ENCODE results near the gene C4orf54.

Gene C4orf54

GRCh38 chr4:99657798-99658197 is at the start of gene C4orf54:
C4orf54 (minus strand) TSS chr4:99657828; CDS start chr4:99654648, 3,180 bp downstream.
- no peak for TF ChIP-seq CTCF (IDR thresholded peaks at IDR 0.05; ENCODE audit: low read depth, low read length)
- H3K4me3 ChIP-seq (ENCODE audit: low read depth, low read length) = no peak within 1 kb of the TSS

- no peak overlapping the region for H3K4me3 ChIP-seq (ENCODE audit: low read depth, low read length)
- no peak for TF ChIP-seq CTCF (IDR thresholded peaks at IDR 0.05; ENCODE audit: low read depth, low read length)
Observed at GRCh38 chr4:99705891-99706290, 48.3 kb upstream of the C4orf54 start.

- H3K4me3 ChIP-seq (ENCODE audit: low read depth, low read length) = no peak overlapping the region
- no peak for TF ChIP-seq CTCF (IDR thresholded peaks at IDR 0.05; ENCODE audit: low read depth, low read length)
Observed at GRCh38 chr4:99696801-99697200, 39.2 kb upstream of the C4orf54 start.

GRCh38 chr4:99693140-99693539 is 35.5 kb upstream of the C4orf54 start:
- no peak for TF ChIP-seq CTCF (IDR thresholded peaks at IDR 0.05; ENCODE audit: low read depth, low read length)
- H3K4me3 ChIP-seq (ENCODE audit: low read depth, low read length) = no peak overlapping the region

DNA sequence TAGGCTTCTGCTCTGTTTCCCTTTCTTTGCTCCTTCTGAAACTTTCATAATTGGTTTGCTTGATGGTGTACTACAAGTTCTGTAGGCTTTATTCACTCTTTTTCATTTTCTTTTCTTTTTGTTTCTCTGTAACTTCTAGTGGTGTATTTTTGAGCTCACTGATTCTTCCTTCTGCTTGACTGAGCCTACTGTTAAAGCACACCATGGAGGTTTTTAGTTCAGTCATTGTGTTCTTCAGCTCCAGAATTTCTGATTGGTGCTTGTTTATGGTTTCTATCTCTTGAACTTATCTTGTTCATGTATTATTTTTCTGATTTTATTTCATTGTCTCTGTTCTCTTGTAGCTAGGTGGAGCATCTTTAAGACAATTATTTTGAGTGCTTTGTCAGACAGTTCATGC is 33.4 kb upstream of the C4orf54 start:
- H3K4me3 ChIP-seq (ENCODE audit: low read depth, low read length) = no peak overlapping the region
- no peak for TF ChIP-seq CTCF (IDR thresholded peaks at IDR 0.05; ENCODE audit: low read depth, low read length)

GRCh38 chr4:99690472-99690871 is 32.8 kb upstream of the C4orf54 start:
- no peak for TF ChIP-seq CTCF (IDR thresholded peaks at IDR 0.05; ENCODE audit: low read depth, low read length)
- H3K4me3 ChIP-seq (ENCODE audit: low read depth, low read length) = no peak overlapping the region

DNA sequence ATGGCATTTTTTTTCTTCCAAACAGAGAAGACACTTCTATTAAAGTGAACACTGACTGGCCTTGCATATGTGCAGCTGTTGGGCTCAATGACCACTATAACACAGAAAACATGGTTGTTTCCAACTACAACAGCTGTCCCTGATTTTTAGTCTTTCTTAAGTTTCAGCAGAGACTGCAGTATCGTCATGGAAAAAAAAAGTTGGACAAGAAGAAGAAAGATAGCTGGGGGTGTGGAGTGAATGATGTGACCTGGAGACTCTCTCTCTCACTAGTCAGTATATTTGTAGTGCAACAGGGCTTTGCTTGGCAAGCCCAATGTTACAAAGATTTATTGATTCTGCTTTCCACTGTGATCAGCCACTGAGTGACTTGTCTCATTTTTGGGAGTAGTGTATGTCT is 29.5 kb upstream of the C4orf54 start:
- no peak overlapping the region for H3K4me3 ChIP-seq (ENCODE audit: low read depth, low read length)
- no peak for TF ChIP-seq CTCF (IDR thresholded peaks at IDR 0.05; ENCODE audit: low read depth, low read length)
